ENCODE results near the gene SLC37A4. TPM values are rescaled to one million over a fixed set of nuclear protein-coding genes. Genes with fewer than 3 reads are reported as not detected.

Gene SLC37A4
- total RNA-seq, 1 donor from 2014 or later, result 13.6 TPM

- Mint-ChIP-seq H3K36me3 (ENCODE audit: low read depth) (peaks cover 18% of the 10 kb centered on the region), H3K4me3 (ENCODE audit: unreplicated experiment) (no peak overlapping the region), H3K27ac (ENCODE audit: unreplicated experiment) (no peak overlapping the region), H3K4me1 (ENCODE audit: low read depth) (no peaks in the 10 kb centered on the region), H3K9me3 (ENCODE audit: low read depth) (no peaks in the 10 kb centered on the region), H3K27me3 (ENCODE audit: low read depth) (no peaks in the 10 kb centered on the region)
- TF ChIP-seq CTCF (IDR thresholded peaks at IDR 0.05), result no peak
- no peak for DNase-seq (ENCODE audit: low spot score)
These were observed 24.0 kb downstream of the SLC37A4 start for GRCh38 chr11:119006656-119007055.

- Mint-ChIP-seq H3K27ac (ENCODE audit: unreplicated experiment) (no peak overlapping the region), H3K36me3 (ENCODE audit: low read depth) (peaks cover 8% of the 10 kb centered on the region), H3K9me3 (ENCODE audit: low read depth) (no peaks in the 10 kb centered on the region), H3K4me1 (ENCODE audit: low read depth) (peaks cover 32% of the 10 kb centered on the region), H3K27me3 (ENCODE audit: low read depth) (no peaks in the 10 kb centered on the region), H3K4me3 (ENCODE audit: unreplicated experiment) (no peak overlapping the region)
- TF ChIP-seq CTCF (IDR thresholded peaks at IDR 0.05), result no peak
- DNase-seq (ENCODE audit: low spot score), result no peak
These were observed 29.8 kb downstream of the SLC37A4 start for GRCh38 chr11:119000906-119001305.

- Mint-ChIP-seq H3K4me3 (ENCODE audit: unreplicated experiment) (peak overlapping the region; percentile 96), H3K9me3 (ENCODE audit: low read depth) (no peaks in the 10 kb centered on the region), H3K27me3 (ENCODE audit: low read depth) (no peaks in the 10 kb centered on the region), H3K27ac (ENCODE audit: unreplicated experiment) (peak overlapping the region; percentile 90), H3K36me3 (ENCODE audit: low read depth) (peaks cover 4% of the 10 kb centered on the region), H3K4me1 (ENCODE audit: low read depth) (peaks cover 32% of the 10 kb centered on the region)
- no peak for TF ChIP-seq CTCF (IDR thresholded peaks at IDR 0.05)
- no peak for DNase-seq (ENCODE audit: low spot score)
These were observed 31.9 kb downstream of the SLC37A4 start for GRCh38 chr11:118998822-118999221.

- Mint-ChIP-seq H3K27me3 (ENCODE audit: low read depth) (no peaks in the 10 kb centered on the region), H3K27ac (ENCODE audit: unreplicated experiment) (peak overlapping the region; percentile 90), H3K4me3 (ENCODE audit: unreplicated experiment) (peak overlapping the region; percentile 96), H3K4me1 (ENCODE audit: low read depth) (peaks cover 32% of the 10 kb centered on the region), H3K9me3 (ENCODE audit: low read depth) (no peaks in the 10 kb centered on the region), H3K36me3 (ENCODE audit: low read depth) (peaks cover 2% of the 10 kb centered on the region)
- peak; percentile 3 for TF ChIP-seq CTCF (IDR thresholded peaks at IDR 0.05)
- no peak for DNase-seq (ENCODE audit: low spot score)
These were observed 32.3 kb downstream of the SLC37A4 start for GRCh38 chr11:118998388-118998717.

- no peaks in the 10 kb centered on the region for H3K9me3 Mint-ChIP-seq (ENCODE audit: low read depth)
- H3K4me3 Mint-ChIP-seq (ENCODE audit: unreplicated experiment), result peak within 1 kb of the TSS; percentile 96
- TF ChIP-seq CTCF (IDR thresholded peaks at IDR 0.05), result no peak
- peaks cover 2% of the 10 kb centered on the region for H3K36me3 Mint-ChIP-seq (ENCODE audit: low read depth)
- peak; percentile 96 for DNase-seq (ENCODE audit: low spot score)
- H3K27me3 Mint-ChIP-seq (ENCODE audit: low read depth), result no peaks in the 10 kb centered on the region
- H3K27ac Mint-ChIP-seq (ENCODE audit: unreplicated experiment), result peak within 1 kb of the TSS; percentile 90
- peaks cover 32% of the 10 kb centered on the region for H3K4me1 Mint-ChIP-seq (ENCODE audit: low read depth)
These were observed 32.9 kb downstream of the SLC37A4 start, which contains the start of gene CENATAC for GRCh38 chr11:118997627-118998387. TSS of gene CENATAC (plus strand) at chr11:118998138. CDS start at chr11:118998198, 60 bp downstream.
